ENCODE results near the gene AIFM1.

AIFM1 gene

GRCh38 chrX:130165703-130166502 is at the start of gene AIFM1:
Gene AIFM1 (minus strand): TSS chrX:130165841. CDS start chrX:130165656, 185 bp downstream.
- peak; percentile 89 for DNase-seq (ENCODE audit: low spot score)

- no peak for DNase-seq (ENCODE audit: low spot score)
These were observed 47.7 kb upstream of the AIFM1 start for GRCh38 chrX:130213376-130213775.

- DNase-seq (ENCODE audit: low spot score), result no peak
These were observed 46.7 kb upstream of the AIFM1 start for GRCh38 chrX:130212371-130212770.

GRCh38 chrX:130211415-130212186 is 46.0 kb upstream of the AIFM1 start:
- no peak for DNase-seq (ENCODE audit: low spot score)

- DNase-seq (ENCODE audit: low spot score), result no peak
These were observed 39.0 kb upstream of the AIFM1 start for GRCh38 chrX:130204647-130205046.

- no peak for DNase-seq (ENCODE audit: low spot score)
These were observed 31.8 kb upstream of the AIFM1 start for GRCh38 chrX:130197464-130197863.

- no peak for DNase-seq (ENCODE audit: low spot score)
These were observed 30.8 kb upstream of the AIFM1 start for GRCh38 chrX:130196466-130196865.

- no peak for DNase-seq (ENCODE audit: low spot score)
These were observed 25.2 kb upstream of the AIFM1 start for GRCh38 chrX:130190801-130191200.

GRCh38 chrX:130186651-130187050 is 21.0 kb upstream of the AIFM1 start:
- DNase-seq (ENCODE audit: low spot score), result no peak

GRCh38 chrX:130184857-130185256 is 19.2 kb upstream of the AIFM1 start:
- DNase-seq (ENCODE audit: low spot score), result no peak

GRCh38 chrX:130184168-130184567 is 18.5 kb upstream of the AIFM1 start:
- DNase-seq (ENCODE audit: low spot score), result no peak

- DNase-seq (ENCODE audit: low spot score), result no peak
These were observed 14.1 kb upstream of the AIFM1 start for GRCh38 chrX:130179579-130180215.

- no peak for DNase-seq (ENCODE audit: low spot score)
These were observed 13.5 kb upstream of the AIFM1 start for GRCh38 chrX:130179170-130179569.

GRCh38 chrX:130176942-130177341 is 11.3 kb upstream of the AIFM1 start:
- no peak for DNase-seq (ENCODE audit: low spot score)

- no peak for DNase-seq (ENCODE audit: low spot score)
These were observed 10.7 kb upstream of the AIFM1 start for GRCh38 chrX:130176354-130176776.

GRCh38 chrX:130174937-130175336 is 9.3 kb upstream of the AIFM1 start:
- DNase-seq (ENCODE audit: low spot score), result no peak

- peak; percentile 42 for DNase-seq (ENCODE audit: low spot score)
These were observed 8.5 kb upstream of the AIFM1 start for GRCh38 chrX:130174045-130174704.

GRCh38 chrX:130173190-130173895 is 7.7 kb upstream of the AIFM1 start:
- peak; percentile 80 for DNase-seq (ENCODE audit: low spot score)

- no peak for DNase-seq (ENCODE audit: low spot score)
These were observed 6.6 kb upstream of the AIFM1 start for GRCh38 chrX:130172127-130172845.

GRCh38 chrX:130171446-130172126 is 5.9 kb upstream of the AIFM1 start, which contains the start of gene RAB33A:
Gene RAB33A (plus strand): TSS chrX:130171962. CDS start chrX:130172063, 101 bp downstream.
- DNase-seq (ENCODE audit: low spot score), result peak; percentile 73

All from pons (tissue), 1 donor.